ENCODE results near the gene ID3.

- TF ChIP-seq RFX5 (IDR thresholded peaks at IDR 0.05; ENCODE audit: low read length) (no peak), JUND (IDR thresholded peaks at IDR 0.05) (no peak), REST (IDR thresholded peaks at IDR 0.05; ENCODE audit: low read depth, low read length) (no peak), CTCF (IDR thresholded peaks at IDR 0.05) (no peak), EP300 (IDR thresholded peaks at IDR 0.05; ENCODE audit: borderline replicate concordance in 1 of 2, low read depth in 1 of 2, low read length in 1 of 2) (no peak), RCOR1 (IDR thresholded peaks at IDR 0.05; ENCODE audit: low read length) (no peak)
Measured at GRCh38 chr1:23607944-23608343, 48.6 kb upstream of the ID3 start.
